Mesenchymal stem cell (in vitro differentiated cells and primary cell): ENCODE measurements around the gene LIN9.
A peak's percentile ranks its signal among the peaks of the same experiment; 100 is the strongest.

Experiments
- DNase-seq: peaks from one replicate; pipeline ENCODE4 v3.0.0-alpha.2; 2013
- H2AFZ ChIP-seq: one replicate; pipeline ENCODE4 v1.6.1; 2013; ENCODE audit warnings: low read depth, mild to moderate bottlenecking, control low read depth, inconsistent platforms, low read length, moderate library complexity
- H2AK5ac ChIP-seq: 2 replicates; pipeline ENCODE4 v1.6.1; 2013; ENCODE audit warnings: low read length, moderate library complexity, mild to moderate bottlenecking, inconsistent platforms; ENCODE audit not compliant: severe bottlenecking
- H2BK120ac ChIP-seq: one replicate; pipeline ENCODE4 v1.6.1; 2013; ENCODE audit warnings: low read depth, mild to moderate bottlenecking, inconsistent platforms, low read length, moderate library complexity
- H2BK12ac ChIP-seq, 2 experiments: one replicate each; pipeline ENCODE4 v1.6.1; 2013; ENCODE audit warnings: inconsistent platforms in 2 of 2, low read length in 2 of 2, mild to moderate bottlenecking in 2 of 2, moderate library complexity in 2 of 2, control low read depth in 1 of 2
- H2BK15ac ChIP-seq: one replicate; pipeline ENCODE4 v1.6.1; 2013; ENCODE audit warnings: mild to moderate bottlenecking, low read depth, inconsistent platforms; ENCODE audit not compliant: poor library complexity, severe bottlenecking
- H2BK5ac ChIP-seq: 2 replicates; pipeline ENCODE4 v1.6.1; 2013; ENCODE audit warnings: low read depth, mild to moderate bottlenecking, low read length, control low read depth, inconsistent platforms; ENCODE audit not compliant: poor library complexity, severe bottlenecking
- H3K14ac ChIP-seq, 2 experiments: one replicate each; pipeline ENCODE4 v1.6.1; 2013; ENCODE audit warnings: inconsistent platforms in 2 of 2, low read length in 2 of 2, control low read depth in 1 of 2, mild to moderate bottlenecking in 1 of 2, moderate library complexity in 1 of 2
- H3K18ac ChIP-seq, 2 experiments: one replicate each; pipeline ENCODE4 v1.6.1; 2013; ENCODE audit warnings: inconsistent platforms in 2 of 2, low read length in 2 of 2, control low read depth in 1 of 2, low read depth in 1 of 2, mild to moderate bottlenecking in 1 of 2
- H3K23ac ChIP-seq, 2 experiments: one replicate each; pipeline ENCODE4 v1.6.1; 2013; ENCODE audit warnings: inconsistent platforms in 2 of 2, low read length in 2 of 2, mild to moderate bottlenecking in 2 of 2, moderate library complexity in 2 of 2, control low read depth in 1 of 2
- H3K27ac ChIP-seq: 2 replicates; pipeline ENCODE4 v1.5.1; 2013; ENCODE audit warnings: mild to moderate bottlenecking, moderate library complexity, low read length, control low read depth, inconsistent platforms; ENCODE audit not compliant: poor library complexity, severe bottlenecking
- H3K27me3 ChIP-seq, 2 experiments: 2 replicates each; pipeline versions ENCODE4 v1.6.1 to v1.7.0; 2013; ENCODE audit warnings: low read length in 2 of 2, mild to moderate bottlenecking in 2 of 2, moderate library complexity in 2 of 2, control low read depth in 1 of 2, inconsistent platforms in 1 of 2; ENCODE audit not compliant: control insufficient read depth in 1 of 2, insufficient read depth in 1 of 2
- H3K36me3 ChIP-seq, 2 experiments: 2 replicates each; pipeline versions ENCODE4 v1.6.1 to v1.7.0; 2013; ENCODE audit warnings: low read length in 2 of 2, control low read depth in 1 of 2, inconsistent platforms in 1 of 2, low read depth in 1 of 2, mild to moderate bottlenecking in 1 of 2; ENCODE audit not compliant: insufficient read depth in 2 of 2, control insufficient read depth in 1 of 2
- H3K4ac ChIP-seq, 2 experiments: one replicate each; pipeline ENCODE4 v1.6.1; 2013; ENCODE audit warnings: inconsistent platforms in 2 of 2, low read length in 2 of 2, mild to moderate bottlenecking in 2 of 2, moderate library complexity in 2 of 2, control low read depth in 1 of 2, low read depth in 1 of 2
- H3K4me1 ChIP-seq: 2 replicates; pipeline ENCODE4 v1.6.1; 2013; ENCODE audit warnings: low read depth, low read length, control low read depth; ENCODE audit not compliant: control insufficient read depth, insufficient read depth
- H3K4me2 ChIP-seq: 2 replicates; pipeline ENCODE4 v1.6.1; 2013; ENCODE audit warnings: low read length, mild to moderate bottlenecking, inconsistent platforms; ENCODE audit not compliant: poor library complexity, severe bottlenecking
- H3K4me3 ChIP-seq, 2 experiments: 2 replicates each; pipeline versions ENCODE4 v1.5.1 to v1.7.0; 2013; ENCODE audit warnings: low read length in 2 of 2, mild to moderate bottlenecking in 2 of 2, control low read depth in 1 of 2, low read depth in 1 of 2; ENCODE audit not compliant: insufficient read depth in 1 of 2
- H3K79me1 ChIP-seq: replicated peaks from 2 replicates; pipeline ENCODE4 v1.6.1; 2013; ENCODE audit warnings: mild to moderate bottlenecking, control low read depth, low read length, inconsistent platforms; ENCODE audit not compliant: poor library complexity, severe bottlenecking
- H3K9ac ChIP-seq: 2 replicates; pipeline ENCODE4 v1.7.0; 2013; ENCODE audit warnings: mild to moderate bottlenecking, low read length, moderate library complexity
- H3K9me3 ChIP-seq: 2 replicates; pipeline ENCODE4 v1.7.0; 2013; ENCODE audit warnings: mild to moderate bottlenecking, low read length; ENCODE audit not compliant: control insufficient read depth
- H4K8ac ChIP-seq: one replicate; pipeline ENCODE4 v1.6.1; 2013; ENCODE audit warnings: inconsistent platforms, mild to moderate bottlenecking, low read length, moderate library complexity
- H4K91ac ChIP-seq: one replicate; pipeline ENCODE4 v1.6.1; 2013; ENCODE audit warnings: mild to moderate bottlenecking, low read length, inconsistent platforms
- WGBS: methylation state at CpG from one replicate; pipeline ENCODE4 v1.1.7; 2013; ENCODE audit warnings: mixed read lengths; 5-methylcytosine and 5-hydroxymethylcytosine counted together

The LIN9 gene

DNA sequence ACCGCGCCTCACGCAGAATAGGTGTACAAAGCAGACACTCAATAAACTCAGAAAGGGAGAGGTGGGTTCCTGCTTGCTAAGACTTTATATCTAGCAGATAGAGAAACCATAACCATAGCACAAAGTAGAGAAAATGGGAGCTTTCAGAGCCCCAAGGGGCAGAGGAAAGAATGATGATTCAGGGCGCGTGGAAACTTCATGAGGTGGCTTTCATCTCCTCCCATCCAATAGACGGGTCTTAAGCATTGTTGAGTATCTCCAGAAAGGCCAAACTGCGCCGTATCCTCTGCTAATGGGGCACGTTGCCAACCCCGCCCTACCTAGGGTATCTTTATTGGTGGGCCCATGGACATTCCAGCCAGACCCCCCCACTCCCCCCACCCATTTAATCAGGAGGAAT is 86.3 kb downstream of the LIN9 start:
- Histone ChIP-seq H4K8ac (no peak overlapping the region), H3K27ac (no peak overlapping the region), H3K36me3 (no peaks in the 10 kb centered on the region), H2BK12ac (no peak overlapping the region), H3K79me1 (no peaks in the 10 kb centered on the region), H3K18ac (no peak overlapping the region), H2BK15ac (no peak overlapping the region), H2AFZ (no peak overlapping the region), H3K9me3 (no peaks in the 10 kb centered on the region), H3K4me1 (peaks cover 9% of the 10 kb centered on the region), H2BK120ac (no peak overlapping the region), H2AK5ac (no peak overlapping the region), H3K9ac (no peak overlapping the region), H2BK5ac (no peak overlapping the region), H4K91ac (no peak overlapping the region), H3K4me2 (no peak overlapping the region), H3K23ac (no peak overlapping the region), H3K4me3 (no peak overlapping the region), H3K27me3 (peaks cover 16 to 28% of the 10 kb centered on the region in 2 experiments), H3K14ac (no peak overlapping the region), H3K4ac (no peak overlapping the region)
- 91% methylated on average over 10 of the region's 10 CpGs for WGBS
- DNase-seq: no peak

DNA sequence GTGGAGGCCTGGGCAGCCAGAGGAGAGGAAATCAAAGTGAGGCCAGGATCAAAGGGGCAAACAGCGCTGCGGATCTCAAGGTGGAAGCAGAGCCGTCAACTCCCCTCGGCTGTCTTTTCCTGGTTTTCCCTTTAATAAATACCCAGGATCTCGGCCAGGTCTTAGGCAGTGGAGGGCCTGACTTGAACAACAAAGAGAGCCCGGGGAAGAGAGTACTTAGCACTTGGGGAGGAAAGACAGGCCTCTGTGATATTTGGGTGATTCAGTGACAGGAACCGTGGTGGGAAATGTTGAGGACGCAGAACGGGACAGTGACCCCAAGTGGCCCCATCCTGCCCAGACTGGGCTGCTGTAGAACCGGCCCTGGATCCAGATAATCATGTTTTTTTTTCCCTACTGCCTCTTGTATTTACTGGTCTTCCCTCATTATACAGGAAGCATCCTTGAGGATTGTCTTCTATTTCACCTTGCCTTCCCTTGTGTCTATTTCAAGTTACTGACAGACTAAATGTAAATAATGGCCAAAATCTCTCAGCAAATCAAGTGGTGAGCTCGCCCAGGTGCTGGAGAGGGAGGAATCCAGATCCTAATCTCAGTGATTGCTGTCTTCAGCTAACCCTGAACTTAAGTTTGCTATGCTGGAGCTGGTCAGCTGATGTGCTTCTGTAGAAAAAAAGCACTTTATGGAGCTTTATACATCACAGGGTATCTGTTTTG is 88.3 kb downstream of the LIN9 start:
- no peak overlapping the region for H2BK12ac ChIP-seq
- no peak for DNase-seq
- no peak overlapping the region for H3K23ac ChIP-seq
- H2AFZ ChIP-seq: no peak overlapping the region
- no peak overlapping the region for H3K9ac ChIP-seq
- H3K4me1 ChIP-seq: peaks cover 9% of the 10 kb centered on the region
- H3K4me3 ChIP-seq: no peak overlapping the region
- H2BK120ac ChIP-seq: no peak overlapping the region
- no peaks in the 10 kb centered on the region for H3K9me3 ChIP-seq
- H3K14ac ChIP-seq: no peak overlapping the region
- no peak overlapping the region for H3K27ac ChIP-seq
- no peak overlapping the region for H2AK5ac ChIP-seq
- no peaks in the 10 kb centered on the region for H3K36me3 ChIP-seq
- H2BK15ac ChIP-seq: no peak overlapping the region
- peaks cover 16 to 24% of the 10 kb centered on the region in 2 experiments for H3K27me3 ChIP-seq
- no peak overlapping the region for H2BK5ac ChIP-seq
- WGBS: 26% methylated on average over 10 of the region's 11 CpGs
- H3K79me1 ChIP-seq: no peaks in the 10 kb centered on the region
- no peak overlapping the region for H4K8ac ChIP-seq
- H3K4ac ChIP-seq: no peak overlapping the region
- no peak overlapping the region for H3K4me2 ChIP-seq
- no peak overlapping the region for H3K18ac ChIP-seq
- no peak overlapping the region for H4K91ac ChIP-seq

DNA sequence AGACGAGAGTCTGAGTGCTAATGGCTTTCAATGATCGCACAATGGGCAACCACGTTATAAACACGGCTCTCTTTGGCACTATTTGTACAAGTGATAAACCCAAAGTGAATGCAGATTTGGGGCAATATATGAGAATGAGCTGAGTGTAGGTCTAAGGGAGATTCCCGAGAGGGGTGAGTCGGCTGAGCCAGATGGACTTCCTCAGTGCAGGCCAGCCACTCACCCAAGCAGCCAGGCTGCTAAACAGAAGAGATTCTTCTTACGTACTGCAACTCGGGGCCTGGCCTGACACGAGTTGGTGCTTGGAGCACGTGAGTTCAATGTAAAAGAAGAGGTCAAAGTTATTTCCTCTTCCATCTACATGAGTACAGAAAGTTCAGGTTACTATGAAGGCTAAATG is 91.7 kb downstream of the LIN9 start:
- no peak overlapping the region for H2AFZ ChIP-seq
- no peak overlapping the region for H2BK5ac ChIP-seq
- DNase-seq: peak; percentile 64
- H3K23ac ChIP-seq: no peak overlapping the region
- no peaks in the 10 kb centered on the region for H3K79me1 ChIP-seq
- no peak overlapping the region for H2BK120ac ChIP-seq
- H3K4me2 ChIP-seq: no peak overlapping the region
- no peak overlapping the region for H3K18ac ChIP-seq
- peaks cover under 1 to 2% of the 10 kb centered on the region in 2 experiments for H3K27me3 ChIP-seq
- H2BK15ac ChIP-seq: no peak overlapping the region
- H4K8ac ChIP-seq: no peak overlapping the region
- 70% methylated on average over 6 of the region's 10 CpGs for WGBS
- H3K4me1 ChIP-seq: peaks cover 4% of the 10 kb centered on the region
- H3K27ac ChIP-seq: no peak overlapping the region
- no peaks in the 10 kb centered on the region for H3K9me3 ChIP-seq
- no peak overlapping the region for H4K91ac ChIP-seq
- H3K14ac ChIP-seq: no peak overlapping the region
- no peak overlapping the region for H3K4ac ChIP-seq
- H2BK12ac ChIP-seq: no peak overlapping the region
- no peaks in the 10 kb centered on the region for H3K36me3 ChIP-seq
- no peak overlapping the region for H3K9ac ChIP-seq
- H2AK5ac ChIP-seq: no peak overlapping the region
- H3K4me3 ChIP-seq: no peak overlapping the region

DNA sequence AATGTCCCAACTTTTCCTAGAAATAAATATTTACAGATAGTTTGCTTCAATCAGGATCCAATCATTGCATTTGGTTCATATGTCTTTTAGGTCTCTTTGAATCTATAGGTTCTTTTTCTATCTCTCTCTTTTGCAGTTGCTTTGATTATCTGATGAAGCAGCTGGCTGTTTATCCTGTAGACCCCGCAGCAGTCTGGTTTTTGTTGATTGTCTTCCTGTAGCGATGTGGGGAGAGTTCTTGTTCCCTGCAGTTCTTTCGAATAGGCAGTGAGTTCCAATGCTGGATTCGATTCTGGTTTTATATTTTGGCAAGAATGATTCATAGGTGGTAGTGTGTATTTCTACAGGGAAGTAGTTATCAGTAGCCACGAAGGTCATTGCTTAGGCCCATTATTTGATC is 92.9 kb downstream of the LIN9 start:
- Histone ChIP-seq H3K27ac (no peak overlapping the region), H3K9me3 (no peaks in the 10 kb centered on the region), H2AK5ac (no peak overlapping the region), H4K91ac (no peak overlapping the region), H2BK15ac (no peak overlapping the region), H3K4ac (no peak overlapping the region), H3K27me3 (peaks cover 0 to 5% of the 10 kb centered on the region in 2 experiments), H2BK12ac (no peak overlapping the region), H3K4me1 (peaks cover 5% of the 10 kb centered on the region), H3K9ac (no peak overlapping the region), H2BK120ac (no peak overlapping the region), H3K79me1 (no peaks in the 10 kb centered on the region), H3K4me3 (no peak overlapping the region), H3K23ac (no peak overlapping the region), H3K14ac (no peak overlapping the region), H3K18ac (no peak overlapping the region), H2AFZ (no peak overlapping the region), H2BK5ac (no peak overlapping the region), H3K4me2 (no peak overlapping the region), H3K36me3 (no peaks in the 10 kb centered on the region), H4K8ac (no peak overlapping the region)
- no peak for DNase-seq
- 27% methylated on average over 4 of the region's 5 CpGs for WGBS
